Ovary (tissue), 9 donors: ENCODE results near the gene CATSPER1. TPM values are rescaled to one million over a fixed set of nuclear protein-coding genes. Genes with fewer than 3 reads are reported as not detected.
"Not testable (repeated sequence)": the region's sequence is repeated elsewhere in the genome, so short reads cannot be mapped to it uniquely, and the experiment has no call there.

ENCODE experiments used
- DNase-seq, 5 donors: peaks; one replicate each; pipeline ENCODE4 v3.0.0-alpha.2; 2019 to 2020
- H3K27ac ChIP-seq, 2 donors: fragments of 200-600 bp; one replicate each; pipeline versions ENCODE4 v1.5.1 to v1.8.0; 2019 to 2022
- H3K27me3 ChIP-seq: fragments of 200-600 bp; one replicate; pipeline ENCODE4 v1.8.0; 2022
- H3K36me3 ChIP-seq: fragments of 200-600 bp; sonication (generic); one replicate; pipeline ENCODE4 v1.5.1; 2019
- H3K4me1 ChIP-seq: one replicate; pipeline ENCODE4 v1.8.1; 2013; ENCODE audit warnings: mild to moderate bottlenecking, moderate library complexity; ENCODE audit not compliant: insufficient read depth
- H3K4me3 ChIP-seq: fragments of 200-600 bp; sonication (generic); one replicate; pipeline ENCODE4 v1.5.1; 2017
- H3K9me3 ChIP-seq, 2 donors: fragments of 200-600 bp in 1 of 2; sonication (generic) in 1 of 2; one replicate each; pipeline versions ENCODE4 v1.5.1 to v1.8.1; 2013 to 2019; ENCODE audit warnings: mild to moderate bottlenecking in 1 of 2, moderate library complexity in 1 of 2
- EP300 ChIP-seq: sonication (generic); formaldehyde crosslinking; IDR thresholded peaks from one replicate; pipeline ENCODE4 v1.6.1; 2017; ENCODE audit warnings: antibody characterized with exemption
- POLR2A ChIP-seq: fragments of 450-650 bp; IDR thresholded peaks from one replicate; pipeline ENCODE4 v1.6.1; 2017; ENCODE audit warnings: antibody characterized with exemption, mild to moderate bottlenecking, moderate library complexity
- WGBS, 3 donors: extraction: QIAGEN DNeasy Blood & Tissue Kit in 1 of 3; methylation state at CpG; one replicate each; pipeline versions ENCODE4 v1.1.5 to v1.1.7; 2013 to 2017; 5-methylcytosine and 5-hydroxymethylcytosine counted together
- intact Hi-C, 4 donors: fragments of 100-400 bp; cut with DNase I; formaldehyde crosslinking; loops; one replicate each; pipeline versions ENCODE4 v1.11.0 to v1.15.1; 2022 to 2023
- polyA plus RNA-seq, 2 donors: library from polyadenylated mRNA; stranded (reverse); fragments of 200-250 nt in 1 of 2; fragments of 350-450 nt in 1 of 2; fragmentation: Illumina TruSeq in 1 of 2; extraction: RNeasy Lipid Tissue Mini Kit (QIAGEN cat#74804) in 1 of 2; gene quantifications; one replicate each; pipeline ENCODE4 v1.2.3, GENCODE V29; 2013 to 2014
- total RNA-seq, 7 donors: library from RNA; depleted of rRNA in 2 of 7; stranded (reverse); fragments of >200 nt in 2 of 7; fragmentation: NEBNext Ultra II Directional in 3 of 7; extraction: Animal tissue kit (Norgen Biotek cat#: 25700) in 3 of 7; gene quantifications; one replicate each; pipeline versions ENCODE4 v1.1.0 to v1.2.4, GENCODE V29; 2016 to 2023
- TF ChIP-seq, protein P1 (sequence below), 3 donors: fragments of 450-650 bp in 2 of 3; fragments of 200-600 bp in 1 of 3; IDR thresholded peaks; one replicate each; pipeline versions ENCODE4 v1.5.1 to v1.8.0; 2016 to 2022; ENCODE audit warnings: antibody characterized with exemption in 3 of 3, mild to moderate bottlenecking in 1 of 3
- donor health status: DM: no; HTN: no; CAD: no; lungs with moderate emphysema.
- donor health status: DM: no; HTN: no; CAD: no.
- donor health status: Bipolar disorder and iron deficiency.
- donor health status: DM: yes; HTN: yes; CAD: no.
- donor health status: DM: no; HTN: no; CAD: no.
- donor health status: DM: yes; HTN: yes; CAD: no.

Gene CATSPER1
- total and polyA plus RNA-seq, 9 donors: 0.25 TPM; not detected in 8

DNA sequence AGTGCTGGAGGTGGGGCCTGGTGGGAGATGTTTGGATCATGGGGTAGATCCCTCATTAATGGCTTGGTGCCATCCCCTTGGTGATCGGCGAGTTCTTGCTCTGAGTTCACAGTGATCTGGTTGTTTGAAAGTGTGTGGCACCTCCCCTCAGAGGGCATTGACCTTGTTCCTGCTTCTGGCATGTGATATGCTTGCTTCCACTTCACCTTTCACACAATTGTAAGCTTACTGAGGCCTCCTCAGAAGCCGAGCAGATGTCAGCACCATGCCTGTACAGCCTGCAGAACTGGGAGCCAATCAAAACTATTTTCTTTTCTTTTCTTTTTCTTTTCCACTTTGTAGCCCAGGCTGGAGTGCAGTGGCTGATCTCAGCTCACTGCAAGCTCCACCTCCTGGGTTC is 11.0 kb upstream of the CATSPER1 start:
- Histone ChIP-seq H3K27ac (no peak overlapping the region), H3K36me3 (no peaks in the 10 kb centered on the region), H3K9me3 (no peaks in the 10 kb centered on the region), H3K4me3 (no peak overlapping the region), H3K27me3 (no peaks in the 10 kb centered on the region), H3K4me1 (no peaks in the 10 kb centered on the region)
- no peak for DNase-seq
- 84 to 94% (median 94%) methylated on average over 3 of the region's 3 CpGs for WGBS, 3 donors
- intact Hi-C loops: no loop called here
- TF ChIP-seq EP300 (no peak), POLR2A (no peak)
- TF ChIP-seq, protein P1, sequence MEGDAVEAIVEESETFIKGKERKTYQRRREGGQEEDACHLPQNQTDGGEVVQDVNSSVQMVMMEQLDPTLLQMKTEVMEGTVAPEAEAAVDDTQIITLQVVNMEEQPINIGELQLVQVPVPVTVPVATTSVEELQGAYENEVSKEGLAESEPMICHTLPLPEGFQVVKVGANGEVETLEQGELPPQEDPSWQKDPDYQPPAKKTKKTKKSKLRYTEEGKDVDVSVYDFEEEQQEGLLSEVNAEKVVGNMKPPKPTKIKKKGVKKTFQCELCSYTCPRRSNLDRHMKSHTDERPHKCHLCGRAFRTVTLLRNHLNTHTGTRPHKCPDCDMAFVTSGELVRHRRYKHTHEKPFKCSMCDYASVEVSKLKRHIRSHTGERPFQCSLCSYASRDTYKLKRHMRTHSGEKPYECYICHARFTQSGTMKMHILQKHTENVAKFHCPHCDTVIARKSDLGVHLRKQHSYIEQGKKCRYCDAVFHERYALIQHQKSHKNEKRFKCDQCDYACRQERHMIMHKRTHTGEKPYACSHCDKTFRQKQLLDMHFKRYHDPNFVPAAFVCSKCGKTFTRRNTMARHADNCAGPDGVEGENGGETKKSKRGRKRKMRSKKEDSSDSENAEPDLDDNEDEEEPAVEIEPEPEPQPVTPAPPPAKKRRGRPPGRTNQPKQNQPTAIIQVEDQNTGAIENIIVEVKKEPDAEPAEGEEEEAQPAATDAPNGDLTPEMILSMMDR (IDR thresholded peaks at IDR 0.05): no peak

DNA sequence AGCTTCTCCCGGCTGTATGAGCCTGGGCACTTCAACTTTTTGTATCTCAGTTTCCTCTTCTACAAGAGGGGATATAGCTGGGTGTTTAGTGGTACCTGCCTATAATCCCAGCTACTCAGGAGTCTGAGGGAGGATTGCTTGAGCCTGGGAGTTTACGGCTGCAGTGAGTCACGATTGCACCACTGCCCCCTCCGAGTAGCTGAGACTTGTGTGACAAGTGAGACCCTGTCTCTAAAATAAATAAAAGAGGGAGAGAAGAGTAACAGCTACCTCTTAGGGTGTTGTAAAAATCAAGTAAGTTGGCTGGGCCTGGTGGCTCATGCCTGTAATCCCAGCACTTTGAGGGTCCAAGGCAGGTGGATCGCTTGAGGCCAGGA is 10.0 kb upstream of the CATSPER1 start:
- no peaks in the 10 kb centered on the region for H3K27me3 ChIP-seq
- H3K9me3 ChIP-seq: no peaks in the 10 kb centered on the region
- H3K36me3 ChIP-seq: no peaks in the 10 kb centered on the region
- H3K4me3 ChIP-seq: no peak overlapping the region
- intact Hi-C loops: no loop called here
- H3K27ac ChIP-seq: no peak overlapping the region
- 44 to 68% (median 57%) methylated on average over 5 of the region's 5 CpGs for WGBS, 3 donors
- H3K4me1 ChIP-seq: no peaks in the 10 kb centered on the region
- DNase-seq: no peak
- TF ChIP-seq, protein P1 (IDR thresholded peaks at IDR 0.05): no peak
- TF ChIP-seq POLR2A (no peak), EP300 (no peak)

DNA sequence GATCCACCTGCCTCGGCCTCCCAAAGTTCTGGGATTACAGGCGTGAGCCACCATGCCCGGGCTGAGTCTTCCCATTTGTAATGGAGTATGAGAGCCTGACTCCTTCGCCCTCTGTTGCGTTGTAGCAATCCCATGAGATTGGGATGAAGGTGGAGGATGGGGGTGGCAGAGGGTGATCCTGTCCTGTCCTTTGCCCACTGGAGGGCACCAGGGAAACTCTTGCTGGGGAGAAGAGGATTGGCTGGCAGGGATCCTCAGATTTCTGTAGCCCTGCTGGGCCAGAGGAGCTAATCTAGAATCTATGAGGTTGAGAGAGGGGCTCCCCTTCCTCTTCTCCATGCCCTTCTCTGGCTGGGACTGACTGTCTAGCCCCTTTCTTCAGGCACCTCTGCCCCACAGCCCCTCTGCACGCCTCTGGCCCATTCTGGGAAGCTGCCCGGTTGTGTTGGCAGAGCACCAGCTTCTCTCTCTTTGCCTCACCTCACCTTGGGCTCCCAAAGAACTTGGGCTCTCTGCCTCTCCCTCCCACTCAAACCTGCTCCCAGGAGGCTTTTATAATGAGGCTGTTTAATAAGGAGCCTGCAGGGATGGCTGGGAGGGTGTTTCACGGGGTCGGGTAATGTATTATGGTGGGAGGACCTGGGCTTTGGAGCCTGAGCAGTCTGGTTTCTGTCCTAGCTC is 9.5 kb upstream of the CATSPER1 start:
- WGBS, 3 donors: 48 to 60% (median 56%) methylated on average over 9 of the region's 9 CpGs
- no peaks in the 10 kb centered on the region for H3K27me3 ChIP-seq
- no peak for DNase-seq
- no peak overlapping the region for H3K27ac ChIP-seq
- intact Hi-C loops: no loop called here
- TF ChIP-seq, protein P1 (IDR thresholded peaks at IDR 0.05): no peak
- TF ChIP-seq POLR2A (no peak), EP300 (no peak)
- H3K4me3 ChIP-seq: no peak overlapping the region
- no peaks in the 10 kb centered on the region for H3K4me1 ChIP-seq
- no peaks in the 10 kb centered on the region for H3K9me3 ChIP-seq
- H3K36me3 ChIP-seq: no peaks in the 10 kb centered on the region

DNA sequence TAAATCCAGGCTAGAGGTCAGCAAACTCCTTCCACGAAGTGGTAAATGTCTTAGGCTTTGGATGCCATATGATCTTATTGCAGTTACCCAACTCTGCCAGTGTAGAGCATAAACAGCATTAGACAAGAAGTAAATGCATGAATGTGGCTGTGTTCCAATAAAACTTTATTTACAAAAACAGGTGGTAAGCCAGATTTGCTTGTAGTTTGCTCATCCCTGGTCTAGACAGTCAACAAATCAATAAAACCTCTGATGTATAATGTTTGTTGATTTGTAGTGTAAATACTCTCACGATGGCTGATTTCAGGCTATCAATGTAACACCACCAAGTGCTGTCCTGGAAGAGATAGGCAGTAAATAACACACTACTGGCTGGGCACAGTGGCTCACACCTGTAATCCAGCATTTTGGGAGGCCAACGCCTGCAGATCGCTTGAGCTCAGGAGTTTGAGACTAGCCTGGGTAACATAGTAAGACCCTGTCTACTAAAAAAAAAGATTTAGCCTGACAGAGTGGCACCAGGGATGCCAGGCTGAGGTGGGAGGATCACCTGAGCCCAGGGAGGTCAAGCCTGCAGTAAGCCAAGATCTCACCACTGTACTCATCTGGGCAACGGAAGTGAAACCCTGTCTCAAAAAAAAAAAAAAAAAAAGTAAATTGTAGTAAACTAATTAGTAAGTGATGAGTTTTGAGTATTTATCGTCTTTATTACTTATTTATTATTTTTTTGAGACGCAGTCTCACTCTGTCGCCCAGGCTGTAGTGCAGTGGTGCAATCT is 6.9 kb upstream of the CATSPER1 start:
- no peak for DNase-seq
- WGBS, 3 donors: 76 to 81% (median 76%) methylated on average over 8 of the region's 8 CpGs
- H3K27me3 ChIP-seq: no peaks in the 10 kb centered on the region
- no peak for TF ChIP-seq EP300
- TF ChIP-seq POLR2A: no peak
- TF ChIP-seq, protein P1 (IDR thresholded peaks at IDR 0.05): no peak
- no peaks in the 10 kb centered on the region for H3K4me1 ChIP-seq
- H3K27ac ChIP-seq: no peak overlapping the region
- H3K36me3 ChIP-seq: no peaks in the 10 kb centered on the region
- no peak overlapping the region for H3K4me3 ChIP-seq
- no peaks in the 10 kb centered on the region for H3K9me3 ChIP-seq
- intact Hi-C loops: no loop called here

DNA sequence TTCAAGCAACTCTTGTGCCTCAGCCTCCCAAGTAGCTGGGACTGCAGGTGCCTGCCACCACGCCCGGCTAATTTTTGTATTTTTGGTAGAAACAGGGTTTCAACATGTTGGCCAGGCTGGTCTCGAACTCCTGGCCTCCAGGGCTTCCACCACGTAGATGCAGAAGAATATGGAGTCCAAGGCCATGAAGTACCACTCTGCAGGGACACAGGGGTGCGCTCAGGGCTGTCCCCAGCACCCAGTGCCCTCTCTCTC is 3.2 kb downstream of the CATSPER1 start:
- H3K36me3 ChIP-seq, H3K4me3 ChIP-seq, DNase-seq, H3K27me3 ChIP-seq, H3K27ac ChIP-seq, H3K4me1 ChIP-seq, intact Hi-C loops, H3K9me3 ChIP-seq: not testable (repeated sequence)
- 68 to 84% (median 83%) methylated on average over 5 of the region's 5 CpGs for WGBS, 3 donors
